HepG2 (cell line): ENCODE results near the gene SLC22A7. TPM values are rescaled to one million over a fixed set of nuclear protein-coding genes. Genes with fewer than 3 reads are reported as not detected.

Source experiments
- KDM5B ChIP-seq: sonication (generic); formaldehyde crosslinking; IDR thresholded peaks from 2 replicates; pipeline ENCODE4 v1.4.0; 2020; ENCODE audit warnings: missing genetic modification reagents, mild to moderate bottlenecking, borderline replicate concordance
- NRL ChIP-seq: sonication (generic); formaldehyde crosslinking; IDR thresholded peaks from 2 replicates; pipeline ENCODE4 v1.5.0; 2020; ENCODE audit warnings: missing genetic modification reagents, mild to moderate bottlenecking, moderate library complexity, borderline replicate concordance
- THAP7 ChIP-seq: sonication (generic); formaldehyde crosslinking; IDR thresholded peaks from 2 replicates; pipeline ENCODE4 v1.8.1; 2023; ENCODE audit warnings: mild to moderate bottlenecking, missing genetic modification reagents
- ZNF317 ChIP-seq: sonication (generic); formaldehyde crosslinking; IDR thresholded peaks from 2 replicates; pipeline ENCODE4 v1.5.0; 2020; ENCODE audit warnings: mild to moderate bottlenecking, missing genetic modification reagents
- ZNF619 ChIP-seq: sonication (generic); formaldehyde crosslinking; IDR thresholded peaks from 2 replicates; pipeline ENCODE4 v1.4.0; 2020; ENCODE audit warnings: mild to moderate bottlenecking, missing genetic modification reagents
- ZNF768 ChIP-seq: sonication (generic); formaldehyde crosslinking; IDR thresholded peaks from 2 replicates; pipeline ENCODE4 v1.4.0; 2020; ENCODE audit warnings: missing genetic modification reagents
- polyA plus RNA-seq, 8 experiments: library from polyadenylated mRNA; depleted of rRNA in 3 of 8; stranded (reverse) in 7 of 8; unstranded in 1 of 8; fragments of >200 nt; fragmentation: Illumina TruSeq in 4 of 8; extraction: Trizol in 4 of 8; gene quantifications; 2 replicates each; pipeline versions ENCODE4 v1.2.1 to v1.2.3, GENCODE V29; 2011 to 2016; ENCODE audit warnings: low read depth in 4 of 8, missing spikeins in 1 of 8, mixed read lengths in 1 of 8; ENCODE audit not compliant: insufficient read depth in 1 of 8
- total RNA-seq, 5 experiments: library from RNA; depleted of rRNA; stranded (reverse); fragments of >200 nt; fragmentation: Illumina TruSeq; extraction: Trizol; gene quantifications; 2 replicates each; pipeline ENCODE4 v1.2.3, GENCODE V29; 2016; ENCODE audit warnings: low read depth in 1 of 5
- TF ChIP-seq, protein P1 (sequence below): sonication (generic); formaldehyde crosslinking; IDR thresholded peaks from 2 replicates; pipeline ENCODE4 v1.5.1; 2020; ENCODE audit warnings: mild to moderate bottlenecking, missing genetic modification reagents, moderate library complexity
- TF ChIP-seq, protein P2 (sequence below): sonication (generic); formaldehyde crosslinking; IDR thresholded peaks from 2 replicates; pipeline ENCODE4 v1.5.1; 2020; ENCODE audit warnings: mild to moderate bottlenecking, missing genetic modification reagents, moderate library complexity
- TF ChIP-seq, protein P3 (sequence below): sonication (generic); formaldehyde crosslinking; IDR thresholded peaks from 2 replicates; pipeline ENCODE4 v1.5.0; 2020; ENCODE audit warnings: missing genetic modification reagents

The SLC22A7 gene
- total and polyA plus RNA-seq, 2 of the 13 experiments (the other 11 are each of a cell fraction or from before 2014, with no cell fraction given), result 5.3 to 22.6 TPM

DNA sequence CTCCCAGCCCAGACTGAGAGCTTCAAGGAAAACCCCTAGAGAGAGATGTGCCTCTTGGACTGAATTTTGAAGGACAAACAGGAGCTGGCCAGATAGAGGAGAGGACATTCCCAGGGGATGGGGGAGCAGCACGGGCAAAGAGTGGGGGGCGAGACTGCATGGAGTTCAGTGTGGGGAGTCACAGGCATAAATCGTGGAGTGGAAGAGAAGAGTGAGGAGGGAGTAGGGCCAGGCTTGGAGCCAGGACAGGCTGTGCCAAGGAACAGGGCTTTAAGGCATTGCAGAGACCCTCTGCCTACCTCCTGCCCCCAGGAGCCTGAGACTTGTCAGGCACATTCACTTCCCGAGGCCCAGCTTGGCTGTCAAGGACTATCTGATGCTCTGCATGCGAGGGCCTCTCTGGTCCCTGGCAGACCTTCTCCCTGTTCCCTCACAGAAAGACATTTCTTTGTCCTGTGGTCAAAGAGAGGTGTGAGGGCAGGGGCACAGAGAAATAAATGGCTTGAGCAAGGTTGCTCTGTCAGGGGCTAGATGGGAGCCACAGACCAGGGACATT, 5.2 kb upstream of the SLC22A7 start (continued):
- TF ChIP-seq, protein P1, sequence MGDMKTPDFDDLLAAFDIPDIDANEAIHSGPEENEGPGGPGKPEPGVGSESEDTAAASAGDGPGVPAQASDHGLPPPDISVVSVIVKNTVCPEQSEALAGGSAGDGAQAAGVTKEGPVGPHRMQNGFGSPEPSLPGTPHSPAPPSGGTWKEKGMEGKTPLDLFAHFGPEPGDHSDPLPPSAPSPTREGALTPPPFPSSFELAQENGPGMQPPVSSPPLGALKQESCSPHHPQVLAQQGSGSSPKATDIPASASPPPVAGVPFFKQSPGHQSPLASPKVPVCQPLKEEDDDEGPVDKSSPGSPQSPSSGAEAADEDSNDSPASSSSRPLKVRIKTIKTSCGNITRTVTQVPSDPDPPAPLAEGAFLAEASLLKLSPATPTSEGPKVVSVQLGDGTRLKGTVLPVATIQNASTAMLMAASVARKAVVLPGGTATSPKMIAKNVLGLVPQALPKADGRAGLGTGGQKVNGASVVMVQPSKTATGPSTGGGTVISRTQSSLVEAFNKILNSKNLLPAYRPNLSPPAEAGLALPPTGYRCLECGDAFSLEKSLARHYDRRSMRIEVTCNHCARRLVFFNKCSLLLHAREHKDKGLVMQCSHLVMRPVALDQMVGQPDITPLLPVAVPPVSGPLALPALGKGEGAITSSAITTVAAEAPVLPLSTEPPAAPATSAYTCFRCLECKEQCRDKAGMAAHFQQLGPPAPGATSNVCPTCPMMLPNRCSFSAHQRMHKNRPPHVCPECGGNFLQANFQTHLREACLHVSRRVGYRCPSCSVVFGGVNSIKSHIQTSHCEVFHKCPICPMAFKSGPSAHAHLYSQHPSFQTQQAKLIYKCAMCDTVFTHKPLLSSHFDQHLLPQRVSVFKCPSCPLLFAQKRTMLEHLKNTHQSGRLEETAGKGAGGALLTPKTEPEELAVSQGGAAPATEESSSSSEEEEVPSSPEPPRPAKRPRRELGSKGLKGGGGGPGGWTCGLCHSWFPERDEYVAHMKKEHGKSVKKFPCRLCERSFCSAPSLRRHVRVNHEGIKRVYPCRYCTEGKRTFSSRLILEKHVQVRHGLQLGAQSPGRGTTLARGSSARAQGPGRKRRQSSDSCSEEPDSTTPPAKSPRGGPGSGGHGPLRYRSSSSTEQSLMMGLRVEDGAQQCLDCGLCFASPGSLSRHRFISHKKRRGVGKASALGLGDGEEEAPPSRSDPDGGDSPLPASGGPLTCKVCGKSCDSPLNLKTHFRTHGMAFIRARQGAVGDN (CRISPR knock-in tag), result peak; percentile 46
- TF ChIP-seq ZNF768 (CRISPR knock-in tag) (peak; percentile 86), KDM5B (CRISPR knock-in tag) (peak; percentile 46; the same call in 1 of the 2 replicates), NRL (CRISPR knock-in tag) (0 out of 2 replicates have a peak, but pooled peaks have one; percentile 19), ZNF317 (CRISPR knock-in tag) (0 out of 2 replicates have a peak, but pooled peaks have one; percentile 26), THAP7 (CRISPR knock-in tag) (0 out of 2 replicates have a peak, but pooled peaks have one; percentile 23), ZNF619 (peak; percentile 48; the same call in 1 of the 2 replicates)
- TF ChIP-seq, protein P2, sequence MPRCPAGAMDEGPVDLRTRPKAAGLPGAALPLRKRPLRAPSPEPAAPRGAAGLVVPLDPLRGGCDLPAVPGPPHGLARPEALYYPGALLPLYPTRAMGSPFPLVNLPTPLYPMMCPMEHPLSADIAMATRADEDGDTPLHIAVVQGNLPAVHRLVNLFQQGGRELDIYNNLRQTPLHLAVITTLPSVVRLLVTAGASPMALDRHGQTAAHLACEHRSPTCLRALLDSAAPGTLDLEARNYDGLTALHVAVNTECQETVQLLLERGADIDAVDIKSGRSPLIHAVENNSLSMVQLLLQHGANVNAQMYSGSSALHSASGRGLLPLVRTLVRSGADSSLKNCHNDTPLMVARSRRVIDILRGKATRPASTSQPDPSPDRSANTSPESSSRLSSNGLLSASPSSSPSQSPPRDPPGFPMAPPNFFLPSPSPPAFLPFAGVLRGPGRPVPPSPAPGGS (CRISPR knock-in tag), result 0 out of 2 replicates have a peak, but pooled peaks have one; percentile 51
- TF ChIP-seq, protein P3, sequence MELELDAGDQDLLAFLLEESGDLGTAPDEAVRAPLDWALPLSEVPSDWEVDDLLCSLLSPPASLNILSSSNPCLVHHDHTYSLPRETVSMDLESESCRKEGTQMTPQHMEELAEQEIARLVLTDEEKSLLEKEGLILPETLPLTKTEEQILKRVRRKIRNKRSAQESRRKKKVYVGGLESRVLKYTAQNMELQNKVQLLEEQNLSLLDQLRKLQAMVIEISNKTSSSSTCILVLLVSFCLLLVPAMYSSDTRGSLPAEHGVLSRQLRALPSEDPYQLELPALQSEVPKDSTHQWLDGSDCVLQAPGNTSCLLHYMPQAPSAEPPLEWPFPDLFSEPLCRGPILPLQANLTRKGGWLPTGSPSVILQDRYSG (CRISPR knock-in tag), result no peak
- TF ChIP-seq, all 625 proteins: peak for 13
